GM19372 (cell line): ENCODE results near the gene AOPEP.
"Not testable (repeated sequence)": the region's sequence is repeated elsewhere in the genome, so short reads cannot be mapped to it uniquely, and the experiment has no call there.

Experiments
- ATAC-seq: cut with Tn5 transposase; IDR thresholded peaks from one replicate; pipeline ENCODE4 v1.9.1; 2021; ENCODE audit warnings: mild to moderate bottlenecking, low read depth, moderate library complexity; ENCODE audit not compliant: unreplicated experiment

AOPEP gene

DNA sequence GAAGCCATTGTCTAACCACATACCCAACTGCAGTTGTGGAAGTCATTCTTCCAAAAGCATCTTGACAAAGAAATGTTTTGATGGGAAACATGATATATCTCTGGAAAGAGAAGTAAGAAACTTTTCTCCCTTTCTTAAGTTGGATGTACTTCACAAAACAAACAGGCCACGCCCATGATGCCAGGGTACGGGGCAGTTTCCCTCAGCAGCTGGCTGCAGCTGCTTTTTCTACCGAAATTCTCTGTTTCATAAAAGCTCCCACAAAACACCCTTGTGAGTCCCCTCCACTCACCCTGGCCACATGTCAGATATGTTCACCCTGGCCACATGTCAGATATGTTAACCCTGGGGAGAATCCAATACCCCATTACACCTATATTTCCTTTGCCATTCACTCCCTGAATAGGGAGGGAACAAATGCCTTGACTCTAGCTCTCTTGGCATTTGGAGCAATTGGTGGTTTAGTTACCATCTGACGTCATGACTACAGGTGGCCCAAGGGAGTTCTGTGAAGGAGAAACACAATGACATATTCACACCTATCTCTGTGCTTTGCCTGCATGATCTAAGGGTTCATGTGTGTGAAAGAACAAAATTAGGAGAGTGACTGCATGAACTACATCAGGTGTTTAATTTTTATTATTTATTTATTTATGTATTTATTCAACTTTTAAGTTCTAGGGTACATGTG lies 103.0 kb downstream of the AOPEP start:
- no peak for ATAC-seq

DNA sequence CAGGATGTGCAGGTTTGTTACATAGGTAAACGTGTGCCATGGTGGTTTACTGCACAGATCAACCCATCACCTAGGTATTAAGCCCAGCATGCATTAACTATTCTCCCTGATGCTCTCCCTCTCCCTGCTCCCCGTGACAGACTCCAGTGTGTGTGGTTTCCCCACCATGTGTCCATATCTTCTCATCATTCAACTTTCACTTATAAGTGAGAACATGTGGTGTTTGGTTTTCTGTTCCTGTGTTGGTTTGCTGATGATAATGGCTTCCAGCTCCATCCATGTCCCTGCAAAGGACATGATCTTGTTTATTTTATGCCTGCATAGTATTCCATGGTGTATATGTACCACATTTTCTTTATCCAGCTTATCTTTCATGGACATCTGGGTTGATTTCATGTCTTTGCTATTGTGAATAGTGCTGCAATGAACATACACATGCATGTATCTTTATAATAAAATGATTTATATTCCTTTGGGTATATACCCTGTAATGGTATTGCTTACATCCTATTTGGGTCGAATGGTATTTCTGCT lies 103.6 kb downstream of the AOPEP start:
- ATAC-seq = not testable (repeated sequence)

DNA sequence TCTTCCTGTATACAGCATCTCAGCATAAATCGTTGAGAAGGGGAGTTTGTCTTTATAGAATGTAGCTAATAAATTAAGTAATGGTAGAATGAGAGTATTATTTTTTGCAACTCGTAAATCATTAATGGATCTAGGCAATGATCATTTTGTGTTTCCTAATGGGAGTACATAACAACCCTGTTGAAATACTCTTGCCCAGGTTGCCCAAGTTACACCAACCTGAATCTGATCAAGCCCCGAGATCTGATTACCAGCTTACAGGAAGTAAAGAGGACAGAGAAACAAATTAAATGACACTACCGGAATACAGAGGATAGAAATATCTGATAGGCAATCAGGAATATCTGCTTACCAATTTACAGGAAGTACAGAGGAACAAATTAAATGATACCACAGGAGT lies 107.3 kb downstream of the AOPEP start:
- ATAC-seq = no peak

DNA sequence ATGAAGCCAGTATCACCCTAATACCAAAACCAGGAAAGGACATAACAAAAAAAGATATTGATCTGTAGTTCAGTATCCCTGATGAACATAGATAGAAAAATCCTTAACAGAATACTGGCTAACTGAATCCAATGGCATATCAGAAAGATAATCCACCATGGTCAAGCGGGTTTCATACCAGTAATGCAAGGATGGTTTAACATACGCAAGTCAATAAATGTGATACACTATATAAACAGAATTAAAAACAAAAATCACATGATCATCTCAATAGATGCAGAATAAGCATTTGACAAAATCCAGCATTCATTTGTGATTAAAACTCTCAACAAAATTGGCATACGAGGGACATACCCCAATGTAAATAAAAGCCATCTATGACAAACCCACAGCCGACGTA lies 110.9 kb downstream of the AOPEP start:
- ATAC-seq = no peak

DNA sequence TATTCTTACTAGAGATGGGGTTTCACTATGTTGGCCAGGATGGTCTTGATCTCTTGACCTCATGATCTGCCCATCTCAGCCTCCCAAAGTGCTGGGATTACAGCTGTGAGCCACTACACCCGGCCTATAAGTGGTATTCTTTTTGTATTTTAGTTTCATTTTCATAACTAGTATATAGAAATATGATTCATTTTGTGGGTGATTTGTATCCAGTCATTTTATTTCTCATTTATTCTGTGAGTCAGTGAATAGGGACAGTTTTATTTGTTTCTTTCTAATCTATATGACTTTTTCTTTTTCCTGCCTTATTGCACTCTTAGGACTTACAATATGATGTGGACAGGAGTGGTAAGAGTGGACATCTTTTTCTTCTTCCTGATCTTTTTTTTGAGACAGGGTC lies 112.9 kb downstream of the AOPEP start:
- no peak for ATAC-seq

DNA sequence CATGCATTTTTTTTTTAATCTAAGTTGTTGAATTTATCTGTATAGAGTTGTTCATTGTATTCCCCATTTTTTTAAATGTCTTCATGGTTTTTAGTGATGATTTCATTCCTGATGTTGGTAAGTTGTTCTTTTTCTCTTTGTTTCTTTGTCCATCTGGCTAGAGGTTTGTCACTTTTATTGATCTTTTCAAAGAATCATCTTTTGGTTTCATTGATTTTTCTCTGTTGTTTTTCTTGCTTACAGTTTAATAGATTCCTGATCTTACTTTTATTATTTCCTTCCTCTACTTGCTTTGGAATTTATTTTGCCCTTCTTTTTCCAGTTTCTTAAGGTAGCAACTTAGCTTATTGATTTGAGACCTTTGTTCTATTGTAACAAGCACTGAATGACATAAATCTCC lies 114.2 kb downstream of the AOPEP start:
- ATAC-seq = no peak

DNA sequence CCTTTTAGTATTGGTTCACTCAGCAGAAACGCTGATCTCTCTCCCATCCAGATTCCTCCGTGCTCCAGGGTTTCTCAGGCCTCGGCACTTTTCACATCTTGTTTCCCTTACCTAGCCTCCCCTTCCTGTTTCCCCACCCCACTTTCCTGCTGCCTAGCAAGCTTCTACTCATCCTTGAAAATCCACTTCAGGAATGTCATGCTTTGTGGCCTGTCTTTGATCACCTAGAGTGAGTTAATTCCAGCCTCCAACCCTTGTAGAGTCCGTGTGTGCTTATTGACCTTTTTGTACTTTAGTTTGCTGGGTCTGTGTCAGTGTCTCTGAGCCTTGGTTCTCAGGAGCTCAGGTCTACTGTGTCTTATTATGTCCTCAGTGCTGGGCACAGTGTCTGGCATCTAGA lies 116.6 kb downstream of the AOPEP start:
- no peak for ATAC-seq

DNA sequence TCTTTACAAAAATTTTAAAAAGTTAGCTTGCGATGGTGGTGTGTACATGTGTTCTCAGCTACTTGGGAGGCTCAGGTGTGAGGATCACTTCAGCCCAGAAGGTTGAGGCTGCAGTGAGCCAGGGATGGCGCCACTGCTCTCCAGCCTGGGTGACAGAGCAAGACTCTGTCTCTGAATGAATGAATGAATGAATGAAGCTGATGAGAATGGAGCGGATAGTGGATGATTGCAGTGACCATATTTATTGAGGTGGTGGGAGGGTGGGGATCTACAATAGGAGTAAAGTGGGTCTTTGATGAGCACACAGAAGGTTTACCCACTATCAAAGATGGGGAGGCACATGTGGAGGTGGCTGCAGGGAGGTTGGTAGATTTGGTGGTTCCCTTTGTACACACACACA lies 120.2 kb downstream of the AOPEP start:
- ATAC-seq = no peak

DNA sequence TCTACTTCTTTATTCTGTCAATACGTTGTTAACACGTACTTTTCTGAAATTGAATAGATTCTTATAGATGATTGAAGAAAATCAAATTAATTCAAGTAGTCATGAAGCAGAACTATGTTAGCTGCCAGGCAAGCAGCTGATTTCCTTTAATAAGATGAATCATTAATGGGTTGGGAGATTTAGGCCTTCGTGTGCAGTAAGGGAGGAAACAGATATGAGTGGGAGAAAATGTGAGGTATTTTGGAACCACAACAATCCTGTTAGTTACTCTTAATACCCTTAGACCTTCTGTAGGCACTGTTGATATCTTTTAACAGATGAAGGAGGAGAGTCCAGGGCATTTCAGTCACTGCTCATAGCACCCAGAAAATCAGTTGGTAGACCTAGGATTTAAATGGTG lies 121.0 kb downstream of the AOPEP start:
- no peak for ATAC-seq

DNA sequence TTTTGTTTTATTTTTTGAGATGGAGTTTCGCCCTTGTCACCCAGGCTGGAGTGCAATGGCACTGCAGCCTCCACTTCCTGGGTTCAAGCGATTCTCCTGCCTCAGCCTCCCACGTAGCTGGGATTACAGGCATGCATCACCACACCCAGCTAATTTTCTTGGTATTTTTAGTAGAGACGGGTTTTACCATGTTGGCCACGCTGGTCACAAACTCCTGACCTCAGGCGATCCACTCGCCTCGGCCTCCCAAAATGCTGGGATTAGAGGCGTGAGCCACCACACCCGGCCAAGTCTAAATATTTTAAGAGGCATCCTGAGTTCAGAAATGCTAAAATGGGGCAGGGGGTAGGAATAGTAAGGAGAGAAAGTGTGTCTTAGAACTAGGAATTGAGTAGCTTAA lies 122.3 kb downstream of the AOPEP start:
- ATAC-seq = not testable (repeated sequence)

DNA sequence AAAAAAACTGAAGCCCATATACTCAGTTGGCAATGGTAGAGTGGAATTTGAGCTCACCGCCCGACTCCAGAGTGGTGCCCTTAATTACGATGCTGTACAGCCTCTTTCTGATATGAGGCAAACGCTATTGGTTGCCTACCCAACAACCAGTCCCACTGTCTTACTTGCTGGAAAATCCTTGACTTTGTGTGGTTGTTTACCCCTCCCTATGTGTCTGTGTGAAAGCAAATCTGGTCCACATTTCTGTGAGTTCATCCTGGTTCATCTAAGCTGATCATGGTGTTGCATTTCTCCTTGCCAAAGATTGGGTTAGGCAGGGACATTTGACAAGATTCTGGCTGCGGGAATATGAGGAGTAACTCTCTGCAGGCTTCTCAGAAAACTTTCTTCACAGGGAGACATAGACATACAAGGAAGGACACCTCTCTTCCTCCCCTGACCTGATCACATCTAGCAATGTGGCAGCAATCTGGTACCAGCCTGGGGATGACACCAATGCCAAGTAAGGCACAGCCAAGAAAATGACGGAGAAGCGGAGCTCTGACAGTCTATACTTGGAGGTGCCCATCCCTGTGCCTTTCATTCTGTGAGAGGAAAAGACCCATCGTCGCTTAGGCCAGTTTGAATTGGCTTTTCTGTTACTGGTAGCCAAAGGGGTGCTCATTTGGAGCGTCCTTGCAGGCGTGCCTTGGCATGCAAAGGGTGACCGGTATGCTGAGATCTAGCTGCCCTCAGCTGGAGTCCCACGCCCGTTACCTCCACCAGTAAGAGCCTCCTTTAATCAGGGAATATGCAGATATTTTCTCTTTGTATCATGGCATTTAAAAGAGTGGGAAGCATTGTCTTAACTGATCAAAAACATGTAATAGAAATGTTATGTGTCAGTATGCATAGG lies 124.3 kb downstream of the AOPEP start:
- ATAC-seq = no peak

DNA sequence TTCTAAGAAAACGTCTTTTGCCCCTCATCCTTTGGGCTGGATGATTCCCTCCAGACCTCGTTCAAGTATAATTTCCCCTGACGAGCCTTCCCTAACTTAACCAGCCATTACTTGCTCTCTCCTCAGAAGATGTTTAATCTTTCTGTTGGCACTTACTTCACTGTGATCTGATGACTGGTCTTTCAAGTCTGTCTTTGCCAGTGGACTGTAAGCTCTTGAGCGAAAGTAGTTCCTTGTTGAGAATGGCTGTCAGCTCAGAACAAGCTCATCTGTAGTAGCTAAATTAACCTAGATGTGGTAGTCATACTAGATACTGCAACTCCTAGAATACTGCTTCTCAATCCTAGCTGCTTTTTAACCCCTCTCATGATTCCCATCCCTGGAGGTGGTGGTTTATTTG lies 125.0 kb downstream of the AOPEP start:
- ATAC-seq = no peak

DNA sequence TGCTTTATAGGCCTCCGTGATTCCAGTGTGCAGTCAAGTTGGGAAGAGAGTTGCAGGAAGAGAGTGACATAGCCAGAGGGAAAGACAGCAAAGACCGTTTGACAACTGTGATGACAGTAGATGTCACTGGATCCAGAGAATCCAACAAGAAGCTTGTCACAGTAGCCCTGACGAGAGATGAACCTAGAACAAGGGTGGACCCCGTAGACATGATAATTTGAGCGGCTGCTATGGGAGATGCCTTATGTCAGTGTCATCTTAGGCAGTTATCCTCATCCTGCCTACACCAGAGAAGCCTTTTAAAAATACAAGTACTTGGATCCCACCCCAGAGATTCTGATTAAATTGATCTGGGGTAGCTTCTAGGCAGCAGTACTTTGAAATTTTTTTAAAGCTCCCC lies 125.4 kb downstream of the AOPEP start:
- no peak for ATAC-seq

DNA sequence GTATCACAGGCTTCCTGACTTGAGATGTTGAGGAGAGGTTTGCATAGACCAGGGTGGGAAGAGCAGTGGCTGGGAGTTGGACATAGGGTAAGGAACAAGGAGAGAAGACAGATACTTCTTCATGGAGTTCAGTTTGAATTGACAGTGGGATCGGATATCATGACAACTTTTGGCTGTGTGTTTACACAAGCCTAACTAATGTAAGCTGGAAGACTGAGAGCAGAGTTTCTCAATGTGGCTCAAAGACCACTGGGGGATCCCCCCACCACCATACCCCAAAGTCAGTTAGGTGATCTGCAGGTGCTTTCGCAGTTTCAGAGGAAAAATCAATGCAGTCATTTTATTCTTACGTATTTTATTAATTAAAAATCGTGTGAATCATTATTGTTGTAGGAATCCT lies 125.9 kb downstream of the AOPEP start:
- no peak for ATAC-seq

DNA sequence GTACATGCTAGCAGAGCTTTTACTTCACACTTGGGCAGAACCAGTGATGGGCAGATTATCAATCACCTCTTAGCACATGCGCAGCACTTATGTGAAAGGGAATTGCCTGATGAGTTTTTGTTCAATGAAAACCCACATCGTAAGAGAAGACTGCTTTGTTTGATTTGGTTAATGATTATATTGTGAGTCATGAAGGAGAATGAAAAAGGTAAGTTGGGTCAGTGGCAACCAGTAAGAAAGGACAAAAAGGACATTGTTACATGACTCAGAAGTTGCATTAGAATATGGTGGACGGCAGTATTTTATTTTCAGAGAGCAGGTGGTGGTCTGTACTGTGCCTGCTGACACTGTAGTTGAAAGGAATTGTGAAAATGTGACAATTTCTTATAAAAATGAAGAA lies 127.4 kb downstream of the AOPEP start:
- no peak for ATAC-seq

DNA sequence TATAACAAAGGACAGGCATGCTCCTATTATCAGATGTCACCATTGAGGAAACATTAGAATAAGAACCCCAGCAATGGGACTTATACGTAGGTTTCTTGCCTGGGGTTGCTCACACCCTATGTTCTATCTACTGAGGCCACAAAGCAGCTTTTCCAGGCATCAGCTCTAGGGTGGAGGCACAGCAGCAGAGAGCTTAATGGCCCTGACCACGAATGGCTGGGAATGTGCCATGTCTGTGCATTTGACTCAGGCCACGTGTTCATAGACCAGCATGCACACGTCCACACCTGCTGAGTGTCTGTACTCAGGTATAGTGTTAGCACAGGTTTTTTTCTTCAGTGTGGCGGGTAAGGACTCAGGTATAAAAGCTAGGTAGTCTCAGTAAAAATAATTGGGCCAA lies 129.4 kb downstream of the AOPEP start:
- no peak for ATAC-seq

DNA sequence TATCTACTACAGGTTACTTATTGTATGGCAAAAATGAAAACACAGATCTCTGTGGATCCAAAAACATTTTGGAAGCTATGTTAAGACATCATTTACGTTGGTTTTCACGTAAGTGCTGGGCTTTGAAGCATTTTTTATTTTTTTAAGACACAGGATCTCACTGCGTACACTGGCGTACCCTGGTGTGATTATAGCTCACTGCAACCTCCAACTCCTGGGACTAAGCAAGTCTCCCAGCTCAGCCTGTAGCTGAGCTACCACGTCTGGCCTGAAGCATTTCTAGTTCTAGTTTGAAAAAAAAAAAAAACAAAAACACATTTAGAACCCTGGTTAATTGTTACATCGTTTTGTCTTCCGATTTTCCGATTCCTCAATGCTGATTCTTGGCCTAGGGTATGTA lies 131.3 kb downstream of the AOPEP start:
- ATAC-seq = no peak

DNA sequence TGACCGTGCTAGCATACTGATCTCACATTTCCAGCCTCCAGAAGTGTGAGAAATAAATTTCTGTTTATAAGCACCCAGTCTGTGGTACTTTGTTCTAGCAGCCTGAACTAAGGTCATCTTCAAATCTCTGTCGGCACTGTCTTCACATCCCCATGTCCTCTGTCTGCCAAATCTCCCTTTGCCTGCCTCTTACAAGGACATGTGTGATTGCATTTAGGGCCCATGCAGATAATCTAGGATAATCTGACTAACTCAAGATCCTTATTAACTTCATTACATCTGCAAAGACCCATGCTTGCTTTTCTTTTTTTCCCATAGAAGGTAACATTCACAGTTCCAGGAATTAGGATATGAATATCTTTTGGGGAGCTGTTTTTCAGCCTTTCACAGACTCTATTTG lies 132.7 kb downstream of the AOPEP start:
- no peak for ATAC-seq

DNA sequence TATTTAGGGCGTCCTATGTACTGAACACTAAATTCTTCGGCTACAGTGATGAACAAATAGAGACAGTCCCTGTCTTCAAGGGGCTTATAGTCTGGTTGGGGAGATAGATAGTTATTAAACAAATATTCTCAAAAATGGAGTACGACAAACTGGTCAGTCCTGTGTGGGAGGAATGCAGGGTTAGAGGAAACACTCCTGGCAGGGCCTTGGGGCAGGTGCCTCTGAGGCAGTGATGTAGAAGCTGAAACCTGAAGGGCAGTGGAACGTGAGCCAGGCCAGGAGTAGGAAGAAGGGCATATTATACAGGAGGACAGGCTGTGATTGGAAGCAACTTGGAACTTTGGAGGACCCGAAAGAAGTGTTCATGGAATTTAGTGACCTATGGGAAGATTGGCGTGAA lies 133.4 kb downstream of the AOPEP start:
- no peak for ATAC-seq

DNA sequence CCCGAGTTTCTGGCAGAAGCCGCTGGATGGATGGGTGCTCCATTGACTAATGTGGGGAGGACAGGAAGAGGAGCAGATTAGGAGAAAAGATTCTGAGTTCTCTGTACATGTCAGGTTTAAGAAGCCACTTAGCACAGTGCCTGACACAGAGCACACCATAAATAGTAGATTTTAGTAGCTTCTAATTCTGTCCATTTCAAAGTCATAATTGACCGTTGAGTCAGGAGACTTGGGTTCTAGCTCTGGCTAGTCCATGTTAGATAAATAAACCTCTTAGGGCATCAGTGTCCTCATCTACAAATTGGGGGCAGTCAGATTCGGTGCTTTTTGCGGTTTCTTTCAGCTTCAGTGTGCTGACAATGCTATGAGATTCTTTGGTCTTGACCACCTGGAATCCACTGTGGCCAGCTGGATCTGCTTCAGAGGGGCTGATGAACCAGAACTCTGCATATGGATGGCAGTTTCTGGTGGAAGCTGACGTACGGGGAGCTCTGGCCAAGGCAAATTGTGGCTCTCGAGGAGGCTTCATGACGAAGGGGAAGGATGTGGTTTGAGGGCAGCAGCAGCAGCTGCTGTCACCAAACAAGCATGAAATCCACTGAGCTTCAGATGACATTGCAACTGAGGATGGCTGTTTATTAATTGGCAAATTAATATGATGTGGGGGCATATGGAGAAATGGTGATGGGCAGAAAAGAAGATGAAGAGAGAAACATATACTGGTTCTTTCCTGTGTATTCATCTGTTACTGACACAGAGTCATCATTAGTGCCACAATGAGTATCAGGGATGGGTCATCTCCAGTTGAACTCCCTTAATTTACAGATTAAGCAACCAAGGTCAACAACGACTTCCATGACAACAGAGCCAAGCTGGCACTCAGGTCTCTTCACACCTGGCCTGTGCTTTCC lies 134.4 kb downstream of the AOPEP start:
- peak; percentile 90 for ATAC-seq
